ENCODE results near the gene ST6GAL2.

Gene ST6GAL2

GRCh38 chr2:106863387-106863786 lies 22.6 kb downstream of the ST6GAL2 start:
- DNase-seq, result no peak

- DNase-seq, result no peak
These were observed 26.5 kb downstream of the ST6GAL2 start for GRCh38 chr2:106859498-106859897.

GRCh38 chr2:106858810-106859209 lies 27.2 kb downstream of the ST6GAL2 start:
- DNase-seq, result no peak

GRCh38 chr2:106857882-106858478 lies 28.0 kb downstream of the ST6GAL2 start:
- DNase-seq, result no peak

- DNase-seq, result no peak
These were observed 32.3 kb downstream of the ST6GAL2 start for GRCh38 chr2:106853631-106854030.

- DNase-seq, result no peak
These were observed 34.0 kb downstream of the ST6GAL2 start for GRCh38 chr2:106851881-106852501.

- DNase-seq, result no peak
These were observed 34.7 kb downstream of the ST6GAL2 start for GRCh38 chr2:106851087-106851874.

GRCh38 chr2:106849253-106849652 lies 36.7 kb downstream of the ST6GAL2 start:
- DNase-seq, result no peak

- DNase-seq, result no peak
These were observed 38.6 kb downstream of the ST6GAL2 start for GRCh38 chr2:106847366-106847765.

GRCh38 chr2:106845716-106846115 lies 40.3 kb downstream of the ST6GAL2 start:
- no peak for DNase-seq

- DNase-seq, result no peak
These were observed 42.1 kb downstream of the ST6GAL2 start for GRCh38 chr2:106843910-106844250.

GRCh38 chr2:106843001-106843909 lies 42.7 kb downstream of the ST6GAL2 start:
- no peak for DNase-seq

GRCh38 chr2:106841886-106842645 lies 43.9 kb downstream of the ST6GAL2 start:
- DNase-seq, result no peak

GRCh38 chr2:106840818-106841217 lies 45.1 kb downstream of the ST6GAL2 start:
- no peak for DNase-seq

GRCh38 chr2:106839849-106840595 lies 45.9 kb downstream of the ST6GAL2 start:
- no peak for DNase-seq

- no peak for DNase-seq
These were observed 52.7 kb downstream of the ST6GAL2 start for GRCh38 chr2:106833256-106833655.

GRCh38 chr2:106831816-106832569 lies 54.0 kb downstream of the ST6GAL2 start:
- DNase-seq, result no peak

GRCh38 chr2:106831241-106831640 lies 54.7 kb downstream of the ST6GAL2 start:
- no peak for DNase-seq

GRCh38 chr2:106830191-106830590 lies 55.8 kb downstream of the ST6GAL2 start:
- DNase-seq, result no peak

GRCh38 chr2:106828119-106828518 lies 57.8 kb downstream of the ST6GAL2 start:
- no peak for DNase-seq

GRCh38 chr2:106827158-106827557 lies 58.8 kb downstream of the ST6GAL2 start:
- no peak for DNase-seq

Data from GF-D8 (cell line).